DMS53 treated with DMSO at 0.1 percent for 48 hours (cell line): ENCODE results near the gene ARFIP1.

Experiments
- DNase-seq: peaks from one replicate; lab custom pipeline; 2025; ENCODE audit not compliant: unreplicated experiment; lab: John Stamatoyannopoulos, UW

The ARFIP1 gene

GRCh38 chr4:152959080-152959479, 179.3 kb downstream of the ARFIP1 start:
- DNase-seq = no peak

- no peak for DNase-seq
Observed at GRCh38 chr4:152960082-152960481, 180.3 kb downstream of the ARFIP1 start.

- no peak for DNase-seq
Observed at GRCh38 chr4:152961014-152961772, 181.4 kb downstream of the ARFIP1 start.

GRCh38 chr4:152961773-152962115, 182.0 kb downstream of the ARFIP1 start:
- no peak for DNase-seq
